ENCODE results near the gene F5.

F5 gene

DNA sequence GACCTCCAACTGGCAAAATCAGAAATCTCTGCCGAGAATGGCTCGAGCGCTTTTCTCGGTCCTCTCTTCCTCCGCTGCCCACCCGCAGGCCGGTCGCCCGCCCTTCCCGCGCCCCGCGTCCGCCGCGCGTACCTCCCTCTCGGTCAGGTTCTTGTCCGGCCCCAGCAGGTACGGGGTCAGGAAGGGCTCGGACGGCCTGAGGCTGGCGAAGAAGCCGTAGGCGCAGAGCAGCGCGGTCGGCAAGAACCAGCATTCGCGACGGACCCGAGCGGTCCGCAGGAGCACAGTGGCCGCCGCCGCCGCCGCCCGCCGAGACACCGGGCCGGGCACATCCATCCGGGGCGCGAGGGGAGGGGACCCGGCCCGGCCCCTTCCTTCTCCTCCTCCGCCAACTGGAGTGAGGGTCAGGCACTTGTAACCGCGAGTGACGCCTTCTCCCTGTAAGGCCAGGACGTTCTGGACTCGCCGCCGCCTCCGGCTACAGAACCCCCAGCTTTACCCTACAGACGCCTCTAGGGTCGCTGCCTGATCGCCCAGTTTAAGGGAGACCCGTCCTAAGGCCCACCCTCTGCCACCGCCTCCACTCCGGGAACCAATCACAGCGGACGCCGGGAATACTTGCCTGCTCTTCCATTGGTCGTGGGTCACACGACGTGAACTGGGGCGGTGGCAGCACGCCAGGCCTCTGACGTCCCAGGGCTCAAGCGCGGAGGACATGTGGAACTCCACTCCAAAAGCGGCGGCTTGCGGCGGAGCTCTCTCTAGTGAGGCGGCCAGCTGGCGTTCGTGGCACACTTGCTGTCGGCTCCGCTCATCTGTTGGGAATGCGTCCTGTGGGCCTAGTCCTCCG lies 100.6 kb downstream of the F5 start, which contains the start of gene SLC19A2:
SLC19A2 (minus strand) TSS at position 514 of the 850 bp plus-strand sequence; CDS start at position 336, 178 bp downstream.
- in situ Hi-C loops (cut with MboI; ENCODE audit: low sequenced_read_pairs): no loop called here

DNA sequence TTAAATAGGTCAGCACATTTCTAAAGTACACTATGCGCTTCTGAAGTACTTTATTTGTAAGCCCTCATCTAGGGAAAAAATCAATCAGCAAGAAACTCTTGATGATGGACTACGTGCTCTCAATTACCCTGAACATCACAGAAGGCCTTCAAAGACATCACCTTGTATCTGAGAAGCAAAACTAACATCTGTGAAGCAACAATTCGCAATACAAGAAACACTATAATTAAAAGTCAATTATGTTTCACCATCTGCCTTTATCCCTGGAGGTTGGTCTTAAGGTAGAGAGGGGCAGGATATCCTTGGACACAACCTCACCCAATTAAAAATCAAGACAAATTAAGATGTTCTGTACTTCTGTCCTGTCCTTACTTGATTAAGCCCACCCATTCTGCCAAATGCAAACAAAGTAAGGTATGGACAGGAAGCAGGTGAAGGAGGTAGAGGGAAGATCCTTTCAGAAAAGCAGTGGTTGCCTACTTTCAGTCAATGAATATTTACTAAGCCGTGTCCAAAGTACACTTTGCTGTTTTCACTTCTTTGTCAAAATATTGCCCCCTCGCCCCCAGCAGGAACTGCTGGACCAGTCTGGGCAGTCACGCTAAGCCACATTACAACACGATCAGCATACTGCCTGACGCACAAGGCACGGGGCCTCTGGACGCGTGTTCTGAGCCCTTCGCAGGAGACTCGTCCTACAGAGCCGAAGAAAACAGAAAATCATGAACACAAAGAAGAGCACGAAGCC lies 101.4 kb downstream of the F5 start:
- in situ Hi-C loops (cut with MboI; ENCODE audit: low sequenced_read_pairs): no loop called here

DNA sequence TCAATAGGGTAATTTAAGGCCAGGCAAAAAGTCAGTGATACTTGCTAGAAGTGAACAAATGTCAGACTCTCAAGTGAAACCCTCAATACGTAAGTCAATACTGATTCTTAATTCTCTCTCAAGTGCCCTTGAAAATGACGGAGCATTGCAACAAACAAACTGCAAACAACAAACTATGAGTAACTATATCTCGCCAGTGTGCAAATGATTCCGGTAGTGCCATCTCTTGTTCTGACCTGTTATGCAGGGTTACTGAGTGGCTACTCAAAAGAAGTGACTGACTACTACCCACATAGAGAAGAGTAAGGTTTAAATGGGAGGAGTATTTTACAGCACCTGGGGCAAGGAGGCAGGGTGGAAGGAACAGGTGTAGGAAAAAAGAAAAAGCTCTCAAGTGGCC lies 102.2 kb downstream of the F5 start:
- in situ Hi-C loops (cut with MboI; ENCODE audit: low sequenced_read_pairs): no loop called here

DNA sequence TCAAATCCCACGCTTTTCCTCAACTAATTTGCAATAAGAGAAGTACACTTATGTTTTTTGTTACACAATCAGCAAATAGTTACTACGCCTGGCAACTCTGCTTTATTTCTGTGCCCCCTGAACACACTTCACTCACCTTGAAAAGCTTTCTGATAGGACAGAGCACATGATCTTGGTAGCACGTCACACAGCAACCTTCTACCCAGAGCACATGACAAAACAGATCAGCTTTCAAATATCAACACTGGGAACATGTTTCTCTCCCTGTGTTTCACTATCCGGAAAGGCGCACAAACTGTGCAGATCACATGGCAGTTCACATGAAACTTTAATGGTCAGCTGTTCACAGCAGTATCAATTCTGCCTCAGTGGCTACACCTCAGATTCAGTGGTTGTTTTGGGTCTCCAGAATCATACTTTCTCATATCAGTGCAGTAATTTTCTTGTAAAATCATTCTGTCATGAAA lies 102.7 kb downstream of the F5 start:
- in situ Hi-C loops (cut with MboI; ENCODE audit: low sequenced_read_pairs): no loop called here

DNA sequence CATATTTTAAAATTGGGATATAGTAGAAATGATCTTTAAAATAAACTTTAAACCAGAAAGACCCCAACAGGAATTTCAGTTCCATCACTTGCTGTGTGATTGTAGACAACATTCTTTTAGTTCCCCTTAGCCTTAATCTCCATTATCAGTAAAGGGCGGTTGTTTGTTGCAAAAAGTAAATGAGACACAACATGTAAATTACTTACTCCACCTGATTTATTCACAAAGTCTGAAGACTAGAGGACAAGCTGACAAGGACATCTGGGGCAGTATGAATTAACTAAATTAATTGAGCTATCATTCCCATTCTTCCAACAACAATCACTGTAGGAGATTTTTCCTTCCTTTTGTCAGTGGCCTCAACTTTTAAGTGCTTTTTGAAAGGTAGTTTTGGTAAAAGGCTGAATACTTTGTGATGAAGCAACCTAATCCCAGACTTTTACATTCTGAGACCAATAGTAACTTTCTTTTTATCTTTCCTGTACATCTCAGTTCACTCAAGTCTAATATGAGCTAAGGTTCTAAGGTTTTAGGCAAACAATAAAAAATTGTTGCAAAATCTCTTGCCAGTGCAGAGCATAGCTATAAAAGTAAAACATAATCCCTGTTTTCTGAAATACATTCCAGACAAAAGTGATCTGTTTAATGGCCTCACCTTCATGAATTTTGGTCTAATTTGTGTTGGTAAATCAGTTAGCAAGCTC lies 106.8 kb downstream of the F5 start:
- in situ Hi-C loops (cut with MboI; ENCODE audit: low sequenced_read_pairs): no loop called here

DNA sequence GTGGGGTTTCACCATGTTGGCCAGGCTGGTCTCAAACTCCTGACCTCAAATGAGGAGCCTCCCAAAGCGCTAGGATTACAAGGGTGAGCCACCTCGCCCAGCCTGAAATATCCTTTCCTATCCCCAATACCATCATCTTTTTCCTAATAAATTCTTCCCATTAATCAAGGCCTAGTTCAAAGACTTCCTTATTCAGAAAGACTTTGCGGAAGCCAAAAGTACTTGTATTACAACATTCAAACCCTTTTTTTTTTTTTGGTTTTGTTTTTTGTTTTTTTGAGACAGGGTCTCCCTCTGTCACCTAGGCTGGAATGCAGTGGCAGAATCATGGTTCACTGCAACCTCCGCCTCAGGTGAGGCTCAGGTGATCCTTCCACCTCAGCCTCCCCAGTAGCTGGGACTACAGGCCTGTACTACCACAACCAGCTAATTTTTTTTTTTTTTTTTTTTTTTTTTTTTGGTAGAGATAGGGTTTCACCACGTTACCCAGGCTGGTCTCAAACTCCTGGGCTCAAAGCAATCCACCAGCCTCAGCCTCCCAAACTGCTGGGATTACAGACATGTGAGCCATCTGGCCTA lies 108.1 kb downstream of the F5 start:
- in situ Hi-C loops (cut with MboI; ENCODE audit: low sequenced_read_pairs): no loop called here

DNA sequence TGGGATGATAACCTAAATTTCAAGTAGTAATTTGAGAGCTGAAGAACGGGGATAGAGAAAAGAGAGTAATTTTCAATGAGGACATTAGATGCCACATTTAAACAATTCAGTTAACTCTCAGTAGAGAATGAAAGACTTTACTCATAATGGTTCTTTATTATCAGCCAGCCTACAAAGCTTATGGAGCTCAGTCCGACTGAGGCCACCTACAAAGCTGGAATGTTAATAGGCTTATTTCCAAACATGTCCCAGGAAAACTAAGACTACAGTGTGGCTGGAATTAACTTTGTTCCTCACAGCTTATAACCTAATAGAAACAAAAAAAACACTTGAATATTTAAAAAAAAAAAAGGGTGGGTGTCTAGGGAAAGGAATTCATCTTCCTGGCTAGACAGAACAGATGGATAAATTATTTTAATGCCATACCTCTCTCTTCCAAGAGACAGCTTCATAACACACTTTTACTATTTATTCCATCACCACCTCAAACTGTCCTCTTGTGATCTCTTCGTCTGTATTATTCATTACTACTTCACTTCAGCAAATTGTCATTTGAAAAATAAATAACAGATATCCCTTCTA lies 110.4 kb downstream of the F5 start:
- in situ Hi-C loops (cut with MboI; ENCODE audit: low sequenced_read_pairs): no loop called here

DNA sequence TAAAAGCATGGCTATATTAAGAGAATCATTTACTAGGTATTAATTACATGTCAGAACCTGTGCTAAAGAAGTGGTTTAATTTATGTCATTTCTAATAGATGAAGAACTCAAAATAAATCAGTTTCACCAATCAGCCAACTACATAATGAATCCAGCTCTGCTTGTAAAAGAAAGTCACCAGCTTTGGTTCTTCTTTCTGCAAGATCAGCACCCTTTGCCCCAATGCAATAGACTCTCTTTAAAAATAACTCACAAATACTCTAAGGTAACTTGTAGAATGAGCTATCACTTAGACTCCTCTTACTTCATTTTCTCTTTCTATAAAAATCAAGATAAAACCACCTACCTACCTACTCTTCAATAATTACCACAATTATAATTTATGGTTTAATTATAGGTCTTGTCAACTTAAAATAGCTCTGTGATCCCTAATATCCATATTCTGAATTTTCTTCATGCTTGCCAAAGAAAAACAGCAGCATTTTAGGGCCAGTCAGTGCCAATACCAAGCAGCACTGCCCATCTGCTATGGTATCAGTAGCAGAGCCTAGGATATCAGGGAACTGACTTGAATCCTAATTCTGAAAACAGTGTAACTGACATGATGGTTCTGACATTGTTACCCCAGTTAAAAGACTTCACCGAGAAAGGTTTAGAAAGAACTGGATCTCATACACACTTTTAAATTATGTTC lies 111.8 kb downstream of the F5 start:
- in situ Hi-C loops (cut with MboI; ENCODE audit: low sequenced_read_pairs): no loop called here

DNA sequence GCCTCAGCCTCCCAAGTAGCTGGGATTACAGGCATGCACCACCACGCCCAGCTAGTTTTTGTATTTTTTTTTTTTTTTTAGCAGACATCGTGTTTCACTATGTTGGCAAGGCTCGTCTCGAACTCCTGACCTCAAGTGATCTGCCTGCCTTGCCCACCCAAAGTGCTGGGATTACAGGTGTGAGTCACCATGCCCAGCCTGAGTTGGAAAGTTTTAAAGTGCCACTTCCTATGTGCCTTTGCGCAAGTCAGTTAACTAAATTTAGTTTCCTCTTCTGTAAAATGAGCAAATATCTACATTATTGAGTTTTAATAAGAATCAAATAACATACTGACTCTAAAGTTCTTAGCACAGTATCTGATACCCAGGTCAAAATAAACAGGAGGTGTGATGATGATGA lies 112.9 kb downstream of the F5 start:
- in situ Hi-C loops (cut with MboI; ENCODE audit: low sequenced_read_pairs): no loop called here

DNA sequence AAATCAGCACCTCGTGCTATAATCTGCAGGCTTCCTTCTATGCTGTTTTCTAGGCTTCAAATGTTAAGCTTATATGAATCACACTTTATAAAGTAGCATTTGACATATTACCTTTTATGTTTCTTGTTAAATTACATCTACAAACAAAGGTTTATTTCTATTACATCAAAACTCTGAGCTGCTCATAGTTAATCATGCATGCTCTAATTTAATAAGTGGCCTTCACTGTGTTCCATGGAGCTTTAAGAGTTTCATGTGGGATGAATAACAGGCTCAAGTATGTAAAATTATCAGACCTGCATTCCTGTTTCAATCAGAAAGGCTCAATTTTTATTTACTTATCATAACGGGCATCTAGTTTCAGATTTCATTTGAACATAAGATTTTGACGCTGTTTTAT lies 113.5 kb downstream of the F5 start:
- in situ Hi-C loops (cut with MboI; ENCODE audit: low sequenced_read_pairs): no loop called here

DNA sequence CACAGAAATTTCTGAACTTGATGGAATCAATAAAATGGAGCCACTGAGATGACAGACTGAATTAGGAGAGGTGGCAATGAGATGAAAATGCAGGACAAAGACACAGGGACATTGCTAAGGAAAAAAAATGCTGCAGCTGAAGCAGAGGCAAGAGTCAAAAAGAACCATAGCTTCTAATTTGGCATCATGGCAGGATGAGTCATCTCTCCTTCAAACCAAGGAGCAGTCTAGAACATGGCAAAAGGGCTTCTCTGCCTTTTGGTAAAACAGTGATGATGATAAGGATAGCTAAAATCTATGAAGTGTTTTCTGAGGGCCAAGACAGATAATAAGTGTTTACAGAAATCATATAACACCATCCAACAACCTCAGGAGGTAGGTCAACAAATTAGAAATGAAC lies 117.3 kb downstream of the F5 start:
- in situ Hi-C loops (cut with MboI; ENCODE audit: low sequenced_read_pairs): no loop called here

DNA sequence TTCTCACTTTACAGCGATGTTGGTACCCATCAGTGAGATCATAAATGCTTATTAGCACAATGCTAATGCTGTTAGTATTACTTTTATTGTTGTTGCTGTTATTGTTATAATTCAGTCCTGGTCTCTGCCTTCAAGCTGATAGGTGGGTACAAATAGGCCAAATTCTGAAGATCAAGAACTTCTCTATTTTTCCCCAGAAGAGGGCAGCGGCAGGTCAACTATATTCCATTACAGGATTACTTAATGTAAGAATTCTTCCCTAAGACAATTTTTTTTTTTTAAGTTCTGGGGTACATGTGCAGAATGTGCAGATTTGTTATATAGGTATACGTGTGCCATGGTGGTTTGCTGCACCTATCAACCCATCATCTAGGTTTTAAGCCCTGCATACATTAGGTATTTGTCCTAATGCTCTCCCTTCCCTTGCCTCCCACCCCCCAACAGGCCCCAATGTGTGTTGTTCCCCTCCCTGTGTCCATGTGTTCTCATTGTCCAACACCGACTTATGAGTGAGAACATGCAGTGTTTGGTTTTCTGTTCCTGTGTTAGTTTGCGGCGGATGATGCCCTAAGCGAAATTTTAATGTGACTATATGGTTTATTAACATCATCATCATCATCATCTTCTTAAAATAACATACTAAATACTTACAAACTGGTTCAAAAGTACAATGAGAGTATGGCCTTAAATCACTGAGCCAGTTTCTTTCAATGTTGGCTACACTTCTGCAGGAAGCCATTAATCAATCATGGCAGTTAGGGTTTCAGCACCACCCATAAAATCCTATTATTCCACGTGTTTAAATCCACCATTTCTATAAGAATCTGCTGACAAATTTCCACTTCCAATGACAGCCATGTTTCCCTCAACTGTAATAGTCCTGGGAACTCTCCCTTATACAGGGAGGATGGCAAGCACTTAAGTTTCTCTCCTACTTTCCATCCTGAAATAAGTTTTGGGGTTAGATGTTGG lies 119.7 kb downstream of the F5 start:
- in situ Hi-C loops (cut with MboI; ENCODE audit: low sequenced_read_pairs): no loop called here

DNA sequence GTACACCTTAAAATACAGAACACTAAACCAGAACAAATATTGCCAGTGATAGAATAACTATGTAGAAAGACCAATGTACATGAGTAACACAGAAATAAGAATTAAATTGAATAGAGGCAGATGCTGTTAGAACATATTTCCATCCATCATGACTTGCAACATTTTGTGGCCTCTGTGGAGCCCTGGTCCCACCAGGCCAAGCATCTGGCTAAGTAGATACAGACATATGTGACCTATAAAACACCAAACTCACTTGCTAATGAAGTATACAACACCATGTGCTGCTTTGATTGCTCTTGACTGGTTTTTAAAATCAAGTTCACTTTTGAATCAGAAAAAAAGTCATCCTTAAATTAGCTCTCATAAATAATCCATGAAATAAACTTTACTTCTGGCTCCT lies 121.0 kb downstream of the F5 start:
- in situ Hi-C loops (cut with MboI; ENCODE audit: low sequenced_read_pairs): no loop called here

Data from HL-60/S4 treated with phorbol 12-myristate 13-acetate at 8.2 ng/mL for 4 days and 3 days (cell line).